ENCODE measurements around the gene ALDH4A1. TPM values are rescaled to one million over a fixed set of nuclear protein-coding genes. Genes with fewer than 3 reads are reported as not detected.
"Not testable (repeated sequence)": the region's sequence is repeated elsewhere in the genome, so short reads cannot be mapped to it uniquely, and the experiment has no call there.

Gene ALDH4A1
- total and polyA plus RNA-seq, 12 donors = 11.3 to 46.9 (median 19.8) TPM

GRCh38 chr1:18852501-18852900, 49.9 kb downstream of the ALDH4A1 start:
- Histone ChIP-seq H3K9me3 (replicated peaks in 1 of 3) (no peaks in the 10 kb centered on the region), H3K36me3 (replicated peaks in 1 of 2) (no peaks in the 10 kb centered on the region), H3K4me3 (no peak overlapping the region), H3K4me1 (replicated peaks in 1 of 2) (peaks cover 0 to 4% of the 10 kb centered on the region in 2 donors), H3K27me3 (no peaks in the 10 kb centered on the region), H3K27ac (no peak overlapping the region)
- TF ChIP-seq POLR2A (IDR thresholded peaks at IDR 0.05) = no peak
- TF ChIP-seq CTCF (IDR thresholded peaks at IDR 0.05) = no peak
- DNase-seq = no peak
- 64 to 74% (median 66%) methylated on average over 6 of the region's 6 CpGs for WGBS, 4 donors
- intact Hi-C loops (cut with DNase I) = no loop called here

- DNase-seq = peak in 6 of 7 donors; percentile 22 to 62 (median 37)
Observed at GRCh38 chr1:18849261-18849711, 53.1 kb downstream of the ALDH4A1 start.

GRCh38 chr1:18847723-18848122, 54.6 kb downstream of the ALDH4A1 start:
- H3K36me3 ChIP-seq (replicated peaks in 1 of 2); intact Hi-C loops (cut with DNase I); H3K4me1 ChIP-seq (replicated peaks in 1 of 2); DNase-seq; H3K4me3 ChIP-seq; H3K9me3 ChIP-seq (replicated peaks in 1 of 3); H3K27me3 ChIP-seq; H3K27ac ChIP-seq: not testable (repeated sequence)
- 85 to 93% (median 89%) methylated on average over 2 of the region's 2 CpGs for WGBS, 4 donors

More at GRCh38 chr1:18849261-18849711, 53.1 kb downstream of the ALDH4A1 start:
- H3K27ac ChIP-seq = no peak overlapping the region
- no peak overlapping the region for H3K4me3 ChIP-seq
- intact Hi-C loops (cut with DNase I) = no loop called here
- TF ChIP-seq POLR2A (IDR thresholded peaks at IDR 0.05) (no peak), CTCF (IDR thresholded peaks at IDR 0.05) (no peak)
- no peaks in the 10 kb centered on the region for H3K9me3 ChIP-seq (replicated peaks in 1 of 3)
- 56 to 67% (median 60%) methylated on average over 8 to 11 of the region's 11 CpGs for WGBS, 4 donors
- no peaks in the 10 kb centered on the region for H3K27me3 ChIP-seq
- H3K36me3 ChIP-seq (replicated peaks in 1 of 2) = no peaks in the 10 kb centered on the region
- no peaks in the 10 kb centered on the region for H3K4me1 ChIP-seq (replicated peaks in 1 of 2)

- no peak overlapping the region for H3K4me3 ChIP-seq
- TF ChIP-seq CTCF (IDR thresholded peaks at IDR 0.05) (no peak), POLR2A (IDR thresholded peaks at IDR 0.05) (no peak)
- H3K4me1 ChIP-seq (replicated peaks in 1 of 2) = no peaks in the 10 kb centered on the region
- no peaks in the 10 kb centered on the region for H3K36me3 ChIP-seq (replicated peaks in 1 of 2)
- DNase-seq = no peak
- H3K27me3 ChIP-seq = peaks cover 6% of the 10 kb centered on the region
- 89 to 96% (median 92%) methylated on average over 11 to 17 of the region's 17 CpGs for WGBS, 4 donors
- intact Hi-C loops (cut with DNase I) = no loop called here
- no peaks in the 10 kb centered on the region for H3K9me3 ChIP-seq (replicated peaks in 1 of 3)
- no peak overlapping the region for H3K27ac ChIP-seq
Observed at GRCh38 chr1:18840145-18840544, 62.2 kb downstream of the ALDH4A1 start.

- intact Hi-C loops (cut with DNase I) = no loop called here
- H3K27ac ChIP-seq = no peak overlapping the region
- WGBS, 4 donors = 69 to 80% (median 75%) methylated on average over 4 to 5 of the region's 5 CpGs
- H3K36me3 ChIP-seq (replicated peaks in 1 of 2) = no peaks in the 10 kb centered on the region
- H3K27me3 ChIP-seq = peaks cover 6% of the 10 kb centered on the region
- TF ChIP-seq POLR2A (IDR thresholded peaks at IDR 0.05) (no peak), CTCF (IDR thresholded peaks at IDR 0.05) (no peak)
- H3K4me1 ChIP-seq (replicated peaks in 1 of 2) = no peaks in the 10 kb centered on the region
- H3K9me3 ChIP-seq (replicated peaks in 1 of 3) = no peaks in the 10 kb centered on the region
- no peak overlapping the region for H3K4me3 ChIP-seq
- no peak for DNase-seq
Observed at GRCh38 chr1:18836654-18837053, 65.7 kb downstream of the ALDH4A1 start.

GRCh38 chr1:18832319-18832718, 70.0 kb downstream of the ALDH4A1 start:
- H3K4me3 ChIP-seq; DNase-seq; H3K36me3 ChIP-seq (replicated peaks in 1 of 2); H3K27ac ChIP-seq; intact Hi-C loops (cut with DNase I); H3K9me3 ChIP-seq (replicated peaks in 1 of 3); H3K4me1 ChIP-seq (replicated peaks in 1 of 2); H3K27me3 ChIP-seq: not testable (repeated sequence)
- WGBS, 4 donors = 29 to 40% (median 37%) methylated on average over 1 of the region's 1 CpG

All from adrenal gland (tissue), 12 donors.